IPS-18c (cell line): ENCODE data around the gene ANXA6.

ENCODE experiments used
- H3K4me3 ChIP-seq: 2 replicates; pipeline ENCODE4 v1.7.0; 2013; ENCODE audit warnings: low read depth, mild to moderate bottlenecking, low read length, moderate library complexity; ENCODE audit not compliant: insufficient read depth
- H3K9me3 ChIP-seq: one replicate; pipeline ENCODE4 v1.6.1; 2013; ENCODE audit warnings: mild to moderate bottlenecking, low read length, moderate library complexity; ENCODE audit not compliant: control insufficient read depth, insufficient read depth

The ANXA6 gene

GRCh38 chr5:151082282-151082902 lies 75.2 kb downstream of the ANXA6 start:
- Histone ChIP-seq H3K4me3 (no peak overlapping the region), H3K9me3 (no peaks in the 10 kb centered on the region)

GRCh38 chr5:151081431-151082281 lies 75.9 kb downstream of the ANXA6 start:
- peak overlapping the region; percentile 96 for H3K4me3 ChIP-seq
- H3K9me3 ChIP-seq: no peaks in the 10 kb centered on the region

- Histone ChIP-seq H3K9me3 (peaks cover 2% of the 10 kb centered on the region), H3K4me3 (peak within 1 kb of the TSS; percentile 96)
These were observed 76.8 kb downstream of the ANXA6 start, which contains the start of gene TNIP1 for GRCh38 chr5:151080613-151081430. TNIP1 (minus strand) TSS chr5:151081034; CDS start chr5:151065095, 15,939 bp downstream.

GRCh38 chr5:151079838-151080612 lies 77.6 kb downstream of the ANXA6 start:
- H3K9me3 ChIP-seq: peaks cover 2% of the 10 kb centered on the region
- H3K4me3 ChIP-seq: peak overlapping the region; percentile 96

- Histone ChIP-seq H3K9me3 (peaks cover 2% of the 10 kb centered on the region), H3K4me3 (no peak overlapping the region)
These were observed 78.9 kb downstream of the ANXA6 start for GRCh38 chr5:151078490-151079262.

GRCh38 chr5:151077967-151078366 lies 79.6 kb downstream of the ANXA6 start:
- H3K9me3 ChIP-seq: peaks cover 2% of the 10 kb centered on the region
- H3K4me3 ChIP-seq: no peak overlapping the region

DNA sequence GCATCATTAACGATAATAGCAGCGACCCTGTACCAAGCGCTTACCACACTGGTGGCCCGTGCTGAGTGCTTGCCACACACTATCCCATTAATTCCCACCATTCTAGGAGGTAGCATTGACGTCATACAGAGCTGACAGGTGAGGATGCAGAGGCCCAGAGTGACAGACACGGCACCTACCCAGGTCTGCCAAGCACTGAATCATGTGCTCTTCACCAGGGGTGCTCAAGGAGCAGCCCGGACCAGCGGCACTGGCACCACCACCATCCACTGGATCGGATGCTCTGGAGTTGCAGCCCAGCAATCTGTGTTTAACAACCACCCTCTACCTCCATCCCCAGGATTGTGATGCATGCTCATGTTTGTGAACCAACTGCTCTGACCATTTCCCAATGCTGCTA lies 80.2 kb downstream of the ANXA6 start:
- peaks cover 2% of the 10 kb centered on the region for H3K9me3 ChIP-seq
- H3K4me3 ChIP-seq: no peak overlapping the region

DNA sequence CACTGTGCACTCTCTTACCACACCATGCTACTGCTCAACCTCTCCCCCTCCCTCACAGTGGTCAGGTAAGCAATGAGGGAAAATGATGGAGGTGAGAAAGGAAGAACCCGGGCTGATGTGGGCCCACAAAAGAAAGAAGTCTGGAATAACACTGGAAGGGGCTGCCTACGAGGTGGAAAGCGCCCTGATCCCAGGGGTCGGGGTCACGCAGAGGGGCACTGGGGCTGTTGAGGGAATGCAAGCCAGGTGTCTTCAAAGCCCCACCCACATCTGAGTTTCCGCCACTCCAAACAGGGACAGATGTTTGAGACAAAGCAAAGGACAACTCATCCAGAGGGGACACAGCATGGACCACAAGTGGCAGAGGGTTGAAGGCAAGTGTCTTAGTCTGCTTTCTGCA lies 81.0 kb downstream of the ANXA6 start:
- no peak overlapping the region for H3K4me3 ChIP-seq
- peaks cover 2% of the 10 kb centered on the region for H3K9me3 ChIP-seq

- Histone ChIP-seq H3K9me3 (peaks cover 2% of the 10 kb centered on the region), H3K4me3 (no peak overlapping the region)
These were observed 81.8 kb downstream of the ANXA6 start for GRCh38 chr5:151075698-151076331.

DNA sequence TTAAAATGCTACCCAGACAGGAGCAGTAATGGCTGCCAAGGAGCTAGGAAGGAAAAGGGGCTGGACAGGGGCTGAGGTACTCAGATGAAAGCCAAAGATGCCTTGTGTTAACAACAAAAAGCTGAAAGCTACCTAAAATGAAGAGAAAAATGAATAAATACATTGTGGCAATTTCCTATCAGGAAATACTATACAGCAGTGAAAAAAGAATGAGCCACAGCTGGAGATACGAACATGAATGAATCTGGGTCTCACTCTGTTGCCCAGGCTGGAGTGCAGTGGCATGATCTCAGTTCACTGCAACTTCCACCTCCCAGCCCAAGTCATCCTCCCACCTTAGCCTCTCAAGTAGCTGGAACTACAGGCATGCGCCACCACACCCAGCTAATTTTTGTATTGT lies 83.0 kb downstream of the ANXA6 start:
- H3K4me3 ChIP-seq: no peak overlapping the region
- peaks cover 2% of the 10 kb centered on the region for H3K9me3 ChIP-seq

GRCh38 chr5:151073280-151073679 lies 84.3 kb downstream of the ANXA6 start:
- no peak overlapping the region for H3K4me3 ChIP-seq

DNA sequence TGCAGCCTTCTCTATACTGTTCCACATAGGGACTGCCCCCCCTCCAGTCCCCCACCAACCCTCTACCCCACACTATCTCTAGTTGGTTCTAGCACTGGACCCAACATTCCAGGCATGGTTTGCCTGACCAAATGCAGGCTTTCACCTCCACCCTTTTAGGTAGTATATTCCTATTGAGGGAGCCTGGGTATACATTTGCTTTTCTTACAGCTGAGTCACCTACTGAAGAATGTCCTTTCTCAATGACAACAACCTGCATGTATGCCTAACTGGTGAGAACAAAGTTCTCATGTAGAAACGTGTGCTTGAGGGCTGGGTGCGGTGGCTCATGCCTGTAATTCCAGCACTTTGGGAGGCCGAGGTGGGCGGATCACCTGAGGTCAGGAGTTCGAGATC lies 85.0 kb downstream of the ANXA6 start:
- Histone ChIP-seq H3K4me3 (no peak overlapping the region), H3K9me3 (peaks cover 2% of the 10 kb centered on the region)

More at GRCh38 chr5:151073280-151073679, 84.3 kb downstream of the ANXA6 start:
- peaks cover 2% of the 10 kb centered on the region for H3K9me3 ChIP-seq

DNA sequence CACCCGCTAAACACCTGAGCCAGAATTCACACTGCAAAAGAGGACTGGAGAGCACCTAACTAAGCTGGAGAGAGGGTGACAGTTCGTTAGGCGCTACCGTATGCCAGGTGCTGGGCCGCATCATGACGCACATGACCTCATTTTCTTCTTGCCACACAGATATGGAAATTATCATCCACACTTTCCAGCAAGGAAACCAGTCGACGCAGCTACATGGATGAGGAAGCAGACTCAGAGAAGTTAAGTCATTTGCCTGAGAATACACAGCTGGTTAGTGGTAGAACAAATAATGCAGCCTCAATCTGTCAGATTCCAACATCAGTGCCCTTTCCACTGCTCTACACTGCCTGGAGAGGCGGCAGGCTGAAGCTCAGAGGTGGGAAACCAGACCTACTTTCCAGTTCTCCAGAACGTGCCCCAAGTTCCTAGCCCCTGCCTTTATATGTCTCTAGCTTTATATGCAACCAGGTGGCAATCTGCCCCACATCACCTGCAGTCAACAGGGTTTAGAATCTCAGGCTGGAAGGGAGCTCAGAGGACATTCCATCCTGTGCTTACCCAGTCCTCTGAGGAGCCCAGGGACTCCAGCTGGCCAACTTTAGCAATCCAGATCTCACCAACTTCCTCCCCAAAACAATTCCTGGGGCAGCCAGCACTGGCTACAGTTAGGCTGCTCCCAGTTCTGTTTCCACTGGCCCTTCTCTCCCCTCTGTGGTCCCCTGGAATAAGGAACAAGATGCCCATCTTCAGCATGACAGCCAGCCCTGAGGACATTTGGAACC lies 85.5 kb downstream of the ANXA6 start:
- no peak overlapping the region for H3K4me3 ChIP-seq

GRCh38 chr5:151071021-151071420 lies 86.6 kb downstream of the ANXA6 start:
- peaks cover 1% of the 10 kb centered on the region for H3K9me3 ChIP-seq
- H3K4me3 ChIP-seq: no peak overlapping the region

More for the DNA sequence above, 85.5 kb downstream of the ANXA6 start:
- peaks cover 2% of the 10 kb centered on the region for H3K9me3 ChIP-seq

GRCh38 chr5:151070449-151070848 lies 87.1 kb downstream of the ANXA6 start:
- no peaks in the 10 kb centered on the region for H3K9me3 ChIP-seq
- no peak overlapping the region for H3K4me3 ChIP-seq
